Psoas muscle (tissue), 8 donors: Measurements from ENCODE around the gene TMC7. TPM values are rescaled to one million over a fixed set of nuclear protein-coding genes. Genes with fewer than 3 reads are reported as not detected.

ENCODE experiments used
- ATAC-seq, 4 donors: fragments of 200-7000 bp; cut with Tn5 transposase; one replicate each; pipeline ENCODE4 v1.9.1; 2020; ENCODE audit warnings: moderate library complexity in 3 of 4, mild to moderate bottlenecking in 2 of 4
- DNase-seq, 2 donors: peaks; one replicate each; pipeline ENCODE4 v3.0.0-alpha.2; 2020
- H3K27ac ChIP-seq: fragments of 200-600 bp; one replicate; pipeline ENCODE4 v1.8.0; 2022
- H3K27me3 ChIP-seq, 3 donors: fragments of 200-600 bp in 1 of 3; one replicate each; pipeline versions ENCODE4 v1.6.1 to v1.8.0; 2013 to 2022; ENCODE audit warnings: low read length in 2 of 3, mild to moderate bottlenecking in 2 of 3, moderate library complexity in 1 of 3; ENCODE audit not compliant: insufficient read depth in 3 of 3
- H3K36me3 ChIP-seq, 2 donors: fragments of 200-600 bp in 1 of 2; one replicate each; pipeline versions ENCODE4 v1.6.1 to v1.8.0; 2013 to 2022; ENCODE audit warnings: low read depth in 1 of 2, mild to moderate bottlenecking in 1 of 2, moderate library complexity in 1 of 2; ENCODE audit not compliant: insufficient read depth in 1 of 2
- H3K4me1 ChIP-seq: fragments of 200-600 bp; one replicate; pipeline ENCODE4 v1.8.0; 2022
- H3K4me3 ChIP-seq: fragments of 200-600 bp; one replicate; pipeline ENCODE4 v1.8.0; 2022; ENCODE audit warnings: mild to moderate bottlenecking
- H3K9me3 ChIP-seq: fragments of 200-600 bp; one replicate; pipeline ENCODE4 v1.8.0; 2022
- CTCF ChIP-seq: fragments of 200-600 bp; IDR thresholded peaks from one replicate; pipeline ENCODE4 v1.8.0; 2022; ENCODE audit warnings: antibody characterized with exemption
- WGBS, 3 donors: extraction: QIAGEN DNeasy Blood & Tissue Kit; methylation state at CpG; one replicate each; pipeline versions ENCODE4 v1.1.6 to v1.1.7; 2013; 5-methylcytosine and 5-hydroxymethylcytosine counted together
- intact Hi-C, 2 donors: fragments of 100-400 bp; cut with DNase I; formaldehyde crosslinking; loops; one replicate each; pipeline versions ENCODE4 v1.11.0 to v1.14.2; 2022
- polyA plus RNA-seq, 3 donors: library from polyadenylated mRNA; stranded (reverse); fragments of 200-250 nt; gene quantifications; one replicate each; pipeline ENCODE4 v1.2.3, GENCODE V29; 2013
- total RNA-seq, 4 donors: library from RNA; stranded (reverse); fragmentation: NEBNext Ultra II Directional in 2 of 4; extraction: Animal tissue kit (Norgen Biotek cat#: 25700) in 2 of 4; gene quantifications; one replicate each; pipeline versions ENCODE4 v1.2.1 to v1.2.4, GENCODE V29; 2021 to 2023
- donor health status: healthy with polysubstance abuse.
- donor health status: DM: no; HTN: no; CAD: no; lungs with moderate emphysema.
- donor health status: Bipolar disorder and iron deficiency.
- donor health status: healthy.
- donor health status: DM: yes; HTN: yes; CAD: no.
- donor health status: DM: no; HTN: no; CAD: no.
- donor health status: DM: no; HTN: no; CAD: no.
- donor health status: DM: yes; HTN: yes; CAD: no.

Gene TMC7
- total and polyA plus RNA-seq, 7 donors, result 0.32 to 1.8 (median 0.60) TPM

DNA sequence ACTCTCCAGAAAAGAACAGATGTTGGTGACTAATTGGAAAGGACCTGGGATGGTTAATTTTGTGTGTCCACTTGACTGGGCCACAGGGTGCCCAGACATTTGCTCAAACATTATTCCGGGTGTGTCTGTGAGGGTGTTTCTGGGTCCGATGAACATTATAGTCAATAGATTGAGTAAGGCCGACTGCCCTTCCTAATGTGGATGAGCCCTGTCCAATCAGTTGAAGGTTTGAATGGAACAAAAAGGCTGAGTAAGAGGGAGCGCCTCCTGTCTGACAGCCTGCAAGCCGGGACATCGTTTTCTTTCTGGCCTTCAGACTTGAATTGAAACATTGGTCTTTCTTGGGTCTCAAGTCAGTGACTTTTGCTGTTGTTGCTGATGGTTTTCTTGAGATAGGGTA is 107.2 kb downstream of the TMC7 start:
- Histone ChIP-seq H3K4me3 (no peak overlapping the region), H3K27ac (no peak overlapping the region), H3K9me3 (no peaks in the 10 kb centered on the region), H3K36me3 (no peaks in the 10 kb centered on the region), H3K27me3 (no peaks in the 10 kb centered on the region), H3K4me1 (peaks cover 4% of the 10 kb centered on the region)
- no peak for DNase-seq
- no peak for TF ChIP-seq CTCF
- ATAC-seq, result no peak
- intact Hi-C loops, result no loop called here
- 95 to 96% (median 95%) methylated on average over 6 of the region's 6 CpGs for WGBS, 3 donors

DNA sequence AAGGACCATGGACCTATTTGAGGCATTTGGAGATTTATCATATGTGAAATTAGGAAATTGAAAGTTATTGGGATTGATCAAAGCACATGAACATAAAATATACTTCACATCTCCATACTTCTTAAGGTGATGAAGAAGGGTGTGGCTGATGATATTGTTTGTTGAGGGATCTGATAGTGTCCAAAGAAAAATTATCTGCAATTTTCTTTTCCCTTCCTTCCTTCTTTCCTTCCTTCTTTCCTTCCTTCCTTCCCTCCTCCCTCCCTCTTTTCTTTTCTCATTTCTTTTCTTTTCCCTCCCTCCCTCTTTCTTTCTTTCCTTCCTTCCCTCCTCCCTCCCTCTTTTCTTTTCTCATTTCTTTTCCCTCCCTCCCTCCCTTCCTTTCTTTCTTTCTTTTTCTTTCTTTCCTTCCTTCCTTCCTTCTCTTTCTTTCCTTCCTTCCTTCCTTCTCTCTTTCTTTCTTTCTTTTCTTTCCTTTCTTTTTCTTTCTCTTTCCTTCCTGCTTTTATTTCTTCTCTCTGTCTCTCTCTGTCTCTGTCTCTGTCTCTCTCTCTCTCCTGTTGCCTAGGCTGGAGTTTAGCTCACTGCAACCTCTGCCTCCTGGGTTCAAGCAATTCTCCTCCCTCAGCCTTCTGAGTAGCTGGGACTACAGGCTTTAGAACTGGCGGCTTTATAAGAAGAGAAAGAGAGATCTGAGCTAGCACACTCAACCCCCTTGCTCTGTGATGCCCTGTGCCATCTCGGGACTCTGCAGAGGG is 109.1 kb downstream of the TMC7 start:
- no peak for ATAC-seq
- H3K4me3 ChIP-seq, result no peak overlapping the region
- H3K4me1 ChIP-seq, result no peaks in the 10 kb centered on the region
- H3K9me3 ChIP-seq, result no peaks in the 10 kb centered on the region
- DNase-seq, result no peak
- WGBS, 3 donors, result 75 to 82% (median 79%) methylated on average over 2 of the region's 2 CpGs
- H3K27ac ChIP-seq, result no peak overlapping the region
- H3K27me3 ChIP-seq, result no peaks in the 10 kb centered on the region
- TF ChIP-seq CTCF, result no peak
- no peaks in the 10 kb centered on the region for H3K36me3 ChIP-seq
- intact Hi-C loops, result no loop called here

DNA sequence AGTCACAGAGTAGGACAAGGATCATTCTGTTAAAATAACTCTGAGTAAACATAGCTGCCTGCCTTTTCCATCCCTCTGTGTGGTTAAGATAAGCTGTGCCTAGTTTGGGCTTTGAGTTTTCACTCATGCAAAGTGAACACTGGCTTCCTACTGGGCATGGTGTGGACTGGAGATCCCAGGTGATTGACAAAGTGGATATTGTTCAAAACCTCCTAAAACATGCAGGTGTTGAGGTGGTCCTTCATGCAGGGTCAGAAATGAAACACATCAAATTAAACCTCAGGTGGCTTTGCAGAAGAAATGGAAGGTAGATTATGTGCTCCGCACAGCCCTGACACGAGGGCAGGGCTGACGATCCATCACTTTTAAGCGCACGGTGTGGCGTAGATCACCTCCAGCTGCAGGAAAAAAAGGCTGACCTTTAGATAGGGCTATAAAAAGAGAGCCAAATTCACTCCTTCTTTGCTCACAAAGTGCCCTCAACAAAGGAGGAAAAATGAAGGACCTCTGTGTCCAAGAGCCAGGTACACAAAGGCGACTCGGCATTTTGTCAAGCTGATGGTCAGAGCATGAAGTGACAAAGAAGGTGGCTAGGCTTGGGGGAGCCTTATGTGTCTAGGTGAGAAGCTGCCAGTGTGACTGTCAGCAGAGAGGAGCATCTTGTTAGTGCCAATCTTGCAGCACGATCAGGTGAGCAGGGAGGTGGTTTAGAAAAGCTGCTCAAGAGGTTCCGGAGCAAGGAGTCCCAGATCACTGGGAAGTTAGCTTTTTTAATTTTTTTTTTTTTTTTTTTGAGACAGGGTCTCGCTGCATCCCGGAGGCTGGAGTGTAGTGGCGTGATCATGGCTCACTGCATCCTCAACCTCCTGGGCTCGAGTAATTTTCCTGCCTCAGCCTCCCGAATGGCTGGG is 110.2 kb downstream of the TMC7 start:
- Histone ChIP-seq H3K27me3 (no peaks in the 10 kb centered on the region), H3K36me3 (no peaks in the 10 kb centered on the region), H3K4me1 (no peaks in the 10 kb centered on the region), H3K4me3 (no peak overlapping the region), H3K9me3 (no peaks in the 10 kb centered on the region), H3K27ac (no peak overlapping the region)
- WGBS, 3 donors, result 81 to 82% (median 82%) methylated on average over 15 of the region's 15 CpGs
- no peak for TF ChIP-seq CTCF
- DNase-seq, result no peak
- intact Hi-C loops, result no loop called here
- no peak for ATAC-seq

DNA sequence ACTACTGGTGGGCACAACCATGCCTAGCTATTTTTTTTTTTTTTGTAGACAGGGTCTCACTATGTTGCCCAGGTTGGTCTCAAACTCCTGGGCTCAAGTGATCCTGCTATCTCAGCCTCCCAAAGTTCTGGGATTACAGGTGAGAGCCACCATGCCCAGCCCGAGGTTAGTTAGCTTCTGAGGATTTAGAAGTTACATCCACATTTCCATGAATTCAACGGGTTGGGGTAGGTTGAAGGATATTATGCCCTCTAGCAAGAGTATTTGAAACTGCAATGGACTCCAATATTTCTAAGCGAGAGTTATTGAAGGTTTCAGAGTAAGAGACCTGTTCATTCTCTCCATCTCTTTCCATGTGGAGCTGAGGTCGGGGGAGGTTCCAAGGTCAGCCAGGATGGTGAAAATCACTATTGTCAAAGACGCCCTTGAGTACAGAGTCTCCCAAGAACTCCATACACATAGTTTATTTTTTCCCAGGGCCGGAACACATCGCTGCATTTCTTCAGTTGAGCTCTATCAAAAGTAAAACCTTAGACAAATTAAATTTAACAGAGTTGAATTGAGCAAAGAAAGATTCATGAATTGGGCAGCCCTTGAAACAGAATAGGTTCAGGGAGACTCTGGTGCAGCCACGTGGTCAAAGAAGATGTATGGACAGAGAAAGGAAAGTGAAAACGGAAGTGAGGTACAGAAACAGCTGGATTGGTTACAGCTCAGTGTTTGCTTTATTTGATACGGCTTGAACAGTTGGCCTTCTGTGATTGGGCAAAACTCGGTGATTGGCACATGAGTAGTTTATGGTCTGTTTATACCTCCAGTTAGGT is 111.0 kb downstream of the TMC7 start:
- no peaks in the 10 kb centered on the region for H3K36me3 ChIP-seq
- no peaks in the 10 kb centered on the region for H3K9me3 ChIP-seq
- no peaks in the 10 kb centered on the region for H3K4me1 ChIP-seq
- ATAC-seq (no peak), DNase-seq (no peak)
- H3K27ac ChIP-seq, result no peak overlapping the region
- TF ChIP-seq CTCF, result no peak
- intact Hi-C loops, result no loop called here
- no peaks in the 10 kb centered on the region for H3K27me3 ChIP-seq
- H3K4me3 ChIP-seq, result no peak overlapping the region
- WGBS, 3 donors, result 65 to 68% (median 65%) methylated on average over 11 of the region's 11 CpGs
